Measurements from ENCODE around the gene HHATL.

DNA sequence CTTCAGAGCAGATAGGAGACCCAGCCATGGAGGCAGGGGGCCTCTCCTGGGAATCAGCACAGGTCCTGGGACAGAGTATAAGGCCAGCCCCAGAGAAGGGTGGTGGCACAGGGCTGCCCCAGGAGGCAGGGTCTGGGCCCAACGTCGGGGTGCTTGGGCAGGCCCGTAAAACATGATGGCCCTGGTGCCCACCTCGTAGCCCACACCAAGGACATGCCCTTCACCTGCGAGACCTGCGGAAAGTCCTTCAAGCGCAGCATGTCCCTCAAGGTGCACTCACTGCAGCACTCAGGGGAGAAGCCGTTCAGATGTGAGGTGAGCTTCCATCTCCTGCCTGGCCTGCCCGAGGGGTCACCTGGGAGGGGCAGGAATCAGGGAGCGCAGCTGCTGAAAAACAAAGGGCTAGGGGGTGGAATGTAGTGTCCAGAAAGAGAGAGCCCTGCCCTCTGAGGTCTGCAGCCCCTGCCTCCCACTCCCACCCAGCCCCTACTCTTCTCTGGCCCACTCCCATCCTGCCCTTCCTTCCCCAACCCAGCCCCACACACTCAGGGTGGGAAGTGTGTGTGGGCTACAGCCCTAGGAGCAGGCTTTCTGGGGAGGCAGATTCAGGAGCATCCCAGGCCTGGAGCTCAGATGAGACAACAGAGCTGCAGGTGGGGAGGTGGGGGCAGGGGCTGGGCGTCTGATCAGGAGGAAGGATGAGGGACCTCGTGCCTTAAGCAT is 39.6 kb downstream of the HHATL start:
- TF ChIP-seq, protein P1, sequence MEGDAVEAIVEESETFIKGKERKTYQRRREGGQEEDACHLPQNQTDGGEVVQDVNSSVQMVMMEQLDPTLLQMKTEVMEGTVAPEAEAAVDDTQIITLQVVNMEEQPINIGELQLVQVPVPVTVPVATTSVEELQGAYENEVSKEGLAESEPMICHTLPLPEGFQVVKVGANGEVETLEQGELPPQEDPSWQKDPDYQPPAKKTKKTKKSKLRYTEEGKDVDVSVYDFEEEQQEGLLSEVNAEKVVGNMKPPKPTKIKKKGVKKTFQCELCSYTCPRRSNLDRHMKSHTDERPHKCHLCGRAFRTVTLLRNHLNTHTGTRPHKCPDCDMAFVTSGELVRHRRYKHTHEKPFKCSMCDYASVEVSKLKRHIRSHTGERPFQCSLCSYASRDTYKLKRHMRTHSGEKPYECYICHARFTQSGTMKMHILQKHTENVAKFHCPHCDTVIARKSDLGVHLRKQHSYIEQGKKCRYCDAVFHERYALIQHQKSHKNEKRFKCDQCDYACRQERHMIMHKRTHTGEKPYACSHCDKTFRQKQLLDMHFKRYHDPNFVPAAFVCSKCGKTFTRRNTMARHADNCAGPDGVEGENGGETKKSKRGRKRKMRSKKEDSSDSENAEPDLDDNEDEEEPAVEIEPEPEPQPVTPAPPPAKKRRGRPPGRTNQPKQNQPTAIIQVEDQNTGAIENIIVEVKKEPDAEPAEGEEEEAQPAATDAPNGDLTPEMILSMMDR (IDR thresholded peaks at IDR 0.05), result no peak
- TF ChIP-seq, protein P2, sequence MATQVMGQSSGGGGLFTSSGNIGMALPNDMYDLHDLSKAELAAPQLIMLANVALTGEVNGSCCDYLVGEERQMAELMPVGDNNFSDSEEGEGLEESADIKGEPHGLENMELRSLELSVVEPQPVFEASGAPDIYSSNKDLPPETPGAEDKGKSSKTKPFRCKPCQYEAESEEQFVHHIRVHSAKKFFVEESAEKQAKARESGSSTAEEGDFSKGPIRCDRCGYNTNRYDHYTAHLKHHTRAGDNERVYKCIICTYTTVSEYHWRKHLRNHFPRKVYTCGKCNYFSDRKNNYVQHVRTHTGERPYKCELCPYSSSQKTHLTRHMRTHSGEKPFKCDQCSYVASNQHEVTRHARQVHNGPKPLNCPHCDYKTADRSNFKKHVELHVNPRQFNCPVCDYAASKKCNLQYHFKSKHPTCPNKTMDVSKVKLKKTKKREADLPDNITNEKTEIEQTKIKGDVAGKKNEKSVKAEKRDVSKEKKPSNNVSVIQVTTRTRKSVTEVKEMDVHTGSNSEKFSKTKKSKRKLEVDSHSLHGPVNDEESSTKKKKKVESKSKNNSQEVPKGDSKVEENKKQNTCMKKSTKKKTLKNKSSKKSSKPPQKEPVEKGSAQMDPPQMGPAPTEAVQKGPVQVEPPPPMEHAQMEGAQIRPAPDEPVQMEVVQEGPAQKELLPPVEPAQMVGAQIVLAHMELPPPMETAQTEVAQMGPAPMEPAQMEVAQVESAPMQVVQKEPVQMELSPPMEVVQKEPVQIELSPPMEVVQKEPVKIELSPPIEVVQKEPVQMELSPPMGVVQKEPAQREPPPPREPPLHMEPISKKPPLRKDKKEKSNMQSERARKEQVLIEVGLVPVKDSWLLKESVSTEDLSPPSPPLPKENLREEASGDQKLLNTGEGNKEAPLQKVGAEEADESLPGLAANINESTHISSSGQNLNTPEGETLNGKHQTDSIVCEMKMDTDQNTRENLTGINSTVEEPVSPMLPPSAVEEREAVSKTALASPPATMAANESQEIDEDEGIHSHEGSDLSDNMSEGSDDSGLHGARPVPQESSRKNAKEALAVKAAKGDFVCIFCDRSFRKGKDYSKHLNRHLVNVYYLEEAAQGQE (IDR thresholded peaks at IDR 0.05; ENCODE audit: insufficient read depth in 1 of 2, low read depth in 2 of 2, low read length in 1 of 2), result no peak
- no peak for TF ChIP-seq POLR2AphosphoS5 (IDR thresholded peaks at IDR 0.05; ENCODE audit: low read depth, low read length)
- no peak for TF ChIP-seq SIN3A (IDR thresholded peaks at IDR 0.05; ENCODE audit: borderline replicate concordance, insufficient read depth, low read depth, low read length)

Data from Panc1 (cell line).